SK-N-SH treated with all-trans-retinoic acid at 6 μM for 48 hours (cell line): ENCODE measurements around the gene AEBP2.

Experiments used
- ATAC-seq: fragments of 200-7000 bp; cut with Tn5 transposase; 3 replicates; pipeline ENCODE4 v1.9.1; 2020; ENCODE audit warnings: mild to moderate bottlenecking, moderate library complexity
- ARNTL ChIP-seq: fragments of 450-650 bp; formaldehyde crosslinking; IDR thresholded peaks from 2 replicates; pipeline ENCODE4 v1.5.0; 2020; ENCODE audit warnings: low read depth, mild to moderate bottlenecking, moderate library complexity, borderline replicate concordance
- BACH2 ChIP-seq: fragments of 250-450 bp; sonication (Bioruptor Pico); IDR thresholded peaks from 2 replicates; pipeline ENCODE4 v1.9.0; 2021; ENCODE audit warnings: mild to moderate bottlenecking, borderline replicate concordance
- CREB5 ChIP-seq: fragments of 250-450 bp; sonication (Bioruptor Pico); IDR thresholded peaks from 2 replicates; pipeline ENCODE4 v1.5.1; 2020; ENCODE audit warnings: low read depth, mild to moderate bottlenecking, moderate library complexity
- CSDC2 ChIP-seq: fragments of 250-450 bp; sonication (Bioruptor Pico); IDR thresholded peaks from 2 replicates; pipeline ENCODE4 v1.5.0; 2020; ENCODE audit warnings: mild to moderate bottlenecking, moderate library complexity
- CSRNP3 ChIP-seq: fragments of 250-450 bp; sonication (Bioruptor Pico); IDR thresholded peaks from 2 replicates; pipeline ENCODE4 v1.5.1; 2021; ENCODE audit warnings: mild to moderate bottlenecking, moderate library complexity
- ESRRG ChIP-seq: fragments of 250-450 bp; sonication (Bioruptor Pico); IDR thresholded peaks from 2 replicates; pipeline ENCODE4 v1.6.1; 2021; ENCODE audit warnings: mild to moderate bottlenecking
- GLIS3 ChIP-seq: fragments of 250-450 bp; sonication (Bioruptor Pico); IDR thresholded peaks from 2 replicates; pipeline ENCODE4 v1.5.0; 2020; ENCODE audit warnings: mild to moderate bottlenecking, moderate library complexity
- ISL1 ChIP-seq: fragments of 250-450 bp; sonication (Bioruptor Pico); IDR thresholded peaks from 2 replicates; pipeline ENCODE4 v2.1.2; 2022; ENCODE audit warnings: mild to moderate bottlenecking, moderate library complexity
- PATZ1 ChIP-seq: fragments of 250-450 bp; sonication (Bioruptor Pico); IDR thresholded peaks from 2 replicates; pipeline ENCODE4 v1.8.0; 2020; ENCODE audit warnings: mild to moderate bottlenecking, moderate library complexity, borderline replicate concordance
- POU6F1 ChIP-seq: fragments of 250-450 bp; sonication (Bioruptor Pico); IDR thresholded peaks from 2 replicates; pipeline ENCODE4 v1.8.0; 2021; ENCODE audit warnings: low read depth, mild to moderate bottlenecking, moderate library complexity, borderline replicate concordance
- PPARA ChIP-seq: fragments of 250-450 bp; sonication (Bioruptor Pico); IDR thresholded peaks from 2 replicates; pipeline ENCODE4 v1.5.0; 2020; ENCODE audit warnings: mild to moderate bottlenecking, borderline replicate concordance
- RARB ChIP-seq: fragments of 250-450 bp; sonication (Bioruptor Pico); IDR thresholded peaks from 2 replicates; pipeline ENCODE4 v1.8.0; 2021; ENCODE audit warnings: mild to moderate bottlenecking, moderate library complexity
- SNAI2 ChIP-seq: fragments of 250-450 bp; sonication (Bioruptor Pico); IDR thresholded peaks from 2 replicates; pipeline ENCODE4 v1.5.0; 2020; ENCODE audit warnings: mild to moderate bottlenecking, moderate library complexity
- TCF4 ChIP-seq: fragments of 250-450 bp; sonication (Bioruptor Pico); IDR thresholded peaks from 2 replicates; pipeline ENCODE4 v1.8.0; 2021; ENCODE audit warnings: mild to moderate bottlenecking, moderate library complexity, borderline replicate concordance
- TOX ChIP-seq: fragments of 250-450 bp; sonication (Bioruptor Pico); IDR thresholded peaks from 2 replicates; pipeline ENCODE4 v1.8.0; 2021; ENCODE audit warnings: mild to moderate bottlenecking, moderate library complexity, borderline replicate concordance
- ZC3H10 ChIP-seq: fragments of 250-450 bp; sonication (Bioruptor Pico); IDR thresholded peaks from 2 replicates; pipeline ENCODE4 v1.5.1; 2021; ENCODE audit warnings: mild to moderate bottlenecking, moderate library complexity
- ZFP3 ChIP-seq: fragments of 250-450 bp; sonication (Bioruptor Pico); IDR thresholded peaks from 2 replicates; pipeline ENCODE4 v1.5.0; 2020; ENCODE audit warnings: mild to moderate bottlenecking, moderate library complexity
- ZFP30 ChIP-seq: fragments of 450-650 bp; formaldehyde crosslinking; IDR thresholded peaks from 2 replicates; pipeline ENCODE4 v1.5.0; 2022; ENCODE audit warnings: mild to moderate bottlenecking, moderate library complexity
- ZNF565 ChIP-seq: fragments of 450-650 bp; formaldehyde crosslinking; conservative IDR thresholded peaks from 2 replicates; pipeline ENCODE4 v1.5.0; 2020; ENCODE audit warnings: low read depth, mild to moderate bottlenecking, moderate library complexity
- ZNF70 ChIP-seq: fragments of 450-650 bp; formaldehyde crosslinking; IDR thresholded peaks from 2 replicates; pipeline ENCODE4 v1.5.0; 2020; ENCODE audit warnings: mild to moderate bottlenecking, moderate library complexity
- ZNF8 ChIP-seq: fragments of 450-650 bp; formaldehyde crosslinking; IDR thresholded peaks from 2 replicates; pipeline ENCODE4 v1.5.0; 2020; ENCODE audit warnings: mild to moderate bottlenecking, moderate library complexity

Gene AEBP2

GRCh38 chr12:19480459-19480858 lies 41.2 kb downstream of the AEBP2 start:
- TF ChIP-seq ZFP30 (CRISPR knock-in tag) (no peak), PATZ1 (CRISPR knock-in tag) (no peak), ARNTL (no peak), ZNF8 (CRISPR knock-in tag) (no peak), POU6F1 (CRISPR knock-in tag) (no peak), RARB (CRISPR knock-in tag) (no peak), ZC3H10 (CRISPR knock-in tag) (no peak), BACH2 (CRISPR knock-in tag) (no peak), TCF4 (CRISPR knock-in tag) (no peak), ZNF565 (CRISPR knock-in tag) (no peak), ISL1 (CRISPR knock-in tag) (no peak), PPARA (no peak), CSDC2 (CRISPR knock-in tag) (no peak), CREB5 (no peak), ESRRG (CRISPR knock-in tag) (no peak), TOX (CRISPR knock-in tag) (no peak), ZFP3 (CRISPR knock-in tag) (no peak), GLIS3 (CRISPR knock-in tag) (no peak)
- no peak for ATAC-seq

- no peak; the same call in 2 of the 3 replicates for ATAC-seq
Measured at GRCh38 chr12:19482036-19482435, 42.7 kb downstream of the AEBP2 start.

More at GRCh38 chr12:19482036-19482435, 42.7 kb downstream of the AEBP2 start:
- TF ChIP-seq RARB (CRISPR knock-in tag) (no peak), ZFP3 (CRISPR knock-in tag) (no peak), PPARA (no peak), CSRNP3 (CRISPR knock-in tag) (no peak), ESRRG (CRISPR knock-in tag) (no peak), SNAI2 (CRISPR knock-in tag) (no peak), ZNF70 (no peak), CREB5 (no peak), ZNF565 (CRISPR knock-in tag) (no peak), PATZ1 (CRISPR knock-in tag) (no peak)
